ENCODE measurements around the gene TEX30. TPM values are rescaled to one million over a fixed set of nuclear protein-coding genes. Genes with fewer than 3 reads are reported as not detected.
A peak's percentile ranks its signal among the peaks of the same experiment; 100 is the strongest.

TEX30 gene
- total RNA-seq: 1 to 10 TPM; 3.0 to 4.8 TPM
- total RNA-seq: 4.0 to 12.7 reads per million in 2 donors

- peak within 1 kb of the TSS; percentile 88 for H3K27ac Mint-ChIP-seq
- no peaks in the 10 kb centered on the region for H3K36me3 Mint-ChIP-seq (ENCODE audit: low read depth)
- H3K4me3 Mint-ChIP-seq: peak within 1 kb of the TSS; percentile 91
- H3K4me1 Mint-ChIP-seq: peaks cover 31% of the 10 kb centered on the region
- ATAC-seq (peak; percentile 97), DNase-seq (peak; percentile 87 to 88 (median 88))
- no peaks in the 10 kb centered on the region for H3K9me3 ChIP-seq (ENCODE audit: control insufficient read depth, low read length, poor library complexity, severe bottlenecking)
- H3K27me3 Mint-ChIP-seq: no peaks in the 10 kb centered on the region
Observed at GRCh38 chr13:102773441-102774213, at the start of gene TEX30. Gene TEX30, minus strand, starts transcription at chr13:102773786. Its CDS starts 3,760 bp downstream, at chr13:102770026.

DNA sequence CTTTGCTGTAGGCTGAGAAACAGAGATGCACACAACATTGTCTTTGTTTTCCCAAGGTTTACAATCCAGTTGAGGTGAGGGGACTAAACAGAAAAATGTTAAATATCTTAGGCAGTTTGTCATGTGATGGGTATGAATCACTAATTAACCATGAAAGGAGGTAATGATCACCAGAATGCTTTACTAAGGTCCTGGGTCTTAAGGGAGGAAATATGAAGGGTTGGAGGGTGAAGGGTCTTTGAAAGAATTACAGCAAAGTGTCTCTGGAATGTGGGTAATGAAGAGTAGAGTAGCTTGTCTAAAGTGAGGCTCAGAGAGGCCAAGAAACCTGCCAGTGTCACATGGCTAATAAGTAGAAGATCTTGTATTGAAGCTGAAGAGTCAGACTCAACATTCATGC is 44.3 kb upstream of the TEX30 start:
- Mint-ChIP-seq H3K4me3 (no peak overlapping the region), H3K4me1 (peaks cover 11% of the 10 kb centered on the region), H3K27me3 (no peaks in the 10 kb centered on the region), H3K27ac (no peak overlapping the region), H3K36me3 (ENCODE audit: low read depth) (peaks cover 12% of the 10 kb centered on the region)
- H3K9me3 ChIP-seq (ENCODE audit: control insufficient read depth, low read length, poor library complexity, severe bottlenecking): no peaks in the 10 kb centered on the region
- DNase-seq (no peak), ATAC-seq (no peak)

- H3K27me3 Mint-ChIP-seq: no peaks in the 10 kb centered on the region
- H3K27ac Mint-ChIP-seq: no peak overlapping the region
- H3K36me3 Mint-ChIP-seq (ENCODE audit: low read depth): peaks cover 9% of the 10 kb centered on the region
- H3K4me3 Mint-ChIP-seq: no peak overlapping the region
- DNase-seq (no peak), ATAC-seq (no peak)
- no peaks in the 10 kb centered on the region for H3K9me3 ChIP-seq (ENCODE audit: control insufficient read depth, low read length, poor library complexity, severe bottlenecking)
- peaks cover 11% of the 10 kb centered on the region for H3K4me1 Mint-ChIP-seq
Observed at GRCh38 chr13:102817241-102817640, 43.7 kb upstream of the TEX30 start.

DNA sequence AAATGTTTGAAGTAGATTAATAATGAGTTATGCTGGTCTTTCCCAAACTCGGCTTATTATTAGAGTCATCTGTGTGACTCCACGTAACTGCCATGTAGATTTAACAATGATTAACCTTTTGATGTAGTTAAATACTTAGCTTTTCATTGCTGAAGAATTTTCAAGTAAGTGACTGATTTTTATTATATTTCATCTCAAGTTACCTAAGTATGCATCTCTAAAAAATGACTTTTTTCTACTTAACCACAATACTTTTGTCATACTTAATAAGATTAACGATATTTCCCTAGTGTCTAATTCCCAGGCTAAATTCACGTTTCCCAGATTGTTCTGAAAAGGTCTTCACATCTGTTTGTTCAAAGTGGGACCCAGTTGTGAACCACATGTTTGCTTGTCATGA is 43.1 kb upstream of the TEX30 start:
- H3K4me1 Mint-ChIP-seq: peaks cover 11% of the 10 kb centered on the region
- H3K27me3 Mint-ChIP-seq: no peaks in the 10 kb centered on the region
- H3K36me3 Mint-ChIP-seq (ENCODE audit: low read depth): peaks cover 4% of the 10 kb centered on the region
- ATAC-seq (no peak), DNase-seq (no peak)
- H3K9me3 ChIP-seq (ENCODE audit: control insufficient read depth, low read length, poor library complexity, severe bottlenecking): no peaks in the 10 kb centered on the region
- no peak overlapping the region for H3K4me3 Mint-ChIP-seq
- no peak overlapping the region for H3K27ac Mint-ChIP-seq

DNA sequence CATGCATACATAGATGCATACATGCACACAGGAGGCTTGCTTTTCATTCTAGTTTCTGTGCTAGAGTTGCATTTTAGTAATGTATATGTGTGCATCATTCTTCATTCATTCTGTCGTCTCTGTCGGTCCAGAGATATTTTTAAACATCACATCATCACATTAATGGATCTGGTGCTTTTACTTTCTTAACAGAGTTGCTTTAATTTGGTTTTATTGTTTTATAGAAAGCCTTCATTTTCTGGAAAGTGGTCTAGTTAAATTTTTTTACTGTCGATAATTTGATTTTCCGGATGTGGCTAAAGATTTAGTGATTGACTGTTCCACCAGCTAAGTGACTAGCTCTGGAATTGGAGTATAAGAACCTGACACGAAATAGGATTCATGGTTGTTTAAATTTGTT is 42.2 kb upstream of the TEX30 start:
- H3K9me3 ChIP-seq (ENCODE audit: control insufficient read depth, low read length, poor library complexity, severe bottlenecking): no peaks in the 10 kb centered on the region
- H3K27ac Mint-ChIP-seq: no peak overlapping the region
- ATAC-seq (no peak), DNase-seq (no peak)
- no peak overlapping the region for H3K4me3 Mint-ChIP-seq
- no peaks in the 10 kb centered on the region for H3K27me3 Mint-ChIP-seq
- peaks cover 11% of the 10 kb centered on the region for H3K4me1 Mint-ChIP-seq
- peaks cover 4% of the 10 kb centered on the region for H3K36me3 Mint-ChIP-seq (ENCODE audit: low read depth)

DNA sequence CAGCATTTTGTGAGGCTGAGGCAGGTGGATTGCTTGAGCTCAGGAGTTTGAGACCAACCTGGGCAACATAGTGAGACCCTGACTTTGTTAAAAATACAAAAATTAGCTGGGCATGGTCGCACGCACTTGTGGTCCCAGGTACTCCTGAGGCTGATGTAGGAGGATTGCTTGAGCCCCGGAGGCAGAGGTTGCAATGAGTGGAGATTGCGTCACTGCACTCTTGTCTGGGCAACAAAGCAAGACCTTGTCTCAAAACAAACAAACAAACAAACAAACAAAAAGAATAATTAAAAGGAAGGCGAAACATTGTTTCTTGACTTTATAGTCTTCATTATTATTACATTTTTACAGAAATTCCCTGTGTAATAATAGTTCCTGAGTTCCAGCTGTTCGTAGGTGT is 41.2 kb upstream of the TEX30 start:
- Mint-ChIP-seq H3K4me1 (peaks cover 11% of the 10 kb centered on the region), H3K27me3 (no peaks in the 10 kb centered on the region), H3K36me3 (ENCODE audit: low read depth) (peaks cover 6% of the 10 kb centered on the region), H3K4me3 (no peak overlapping the region), H3K27ac (no peak overlapping the region)
- no peak for ATAC-seq
- no peak for DNase-seq
- no peaks in the 10 kb centered on the region for H3K9me3 ChIP-seq (ENCODE audit: control insufficient read depth, low read length, poor library complexity, severe bottlenecking)

DNA sequence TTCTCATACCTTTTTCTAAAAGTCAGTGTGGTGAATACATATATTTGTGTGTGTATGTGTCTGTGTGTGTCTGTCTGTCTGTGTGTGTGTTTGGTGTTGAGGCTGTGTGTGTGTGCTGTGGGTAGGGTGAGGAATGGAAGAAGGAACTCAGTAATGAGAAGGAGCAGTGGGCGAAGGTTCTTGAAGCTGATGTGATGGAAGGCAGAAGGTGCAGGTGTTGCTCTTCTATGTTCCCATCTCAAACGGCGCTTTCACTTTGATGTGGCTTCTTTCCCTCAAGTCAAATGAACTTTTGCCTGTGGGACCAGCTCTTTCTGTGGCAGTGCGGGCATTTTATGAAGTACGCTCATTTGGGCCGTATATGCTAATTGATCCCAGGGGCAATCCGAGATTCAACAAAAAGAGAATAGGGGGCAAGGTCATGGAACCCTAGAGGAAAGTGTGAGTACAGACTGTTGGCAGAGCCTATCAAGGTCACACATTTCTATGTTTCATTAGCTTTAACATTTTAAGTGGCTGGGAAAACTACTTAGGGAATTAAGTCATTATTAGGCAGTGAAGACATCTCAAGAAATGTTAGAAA is 40.5 kb upstream of the TEX30 start:
- no peaks in the 10 kb centered on the region for H3K27me3 Mint-ChIP-seq
- no peak overlapping the region for H3K27ac Mint-ChIP-seq
- H3K4me3 Mint-ChIP-seq: no peak overlapping the region
- H3K4me1 Mint-ChIP-seq: peaks cover 11% of the 10 kb centered on the region
- no peak for ATAC-seq
- DNase-seq: no peak
- no peaks in the 10 kb centered on the region for H3K9me3 ChIP-seq (ENCODE audit: control insufficient read depth, low read length, poor library complexity, severe bottlenecking)
- peaks cover 6% of the 10 kb centered on the region for H3K36me3 Mint-ChIP-seq (ENCODE audit: low read depth)

DNA sequence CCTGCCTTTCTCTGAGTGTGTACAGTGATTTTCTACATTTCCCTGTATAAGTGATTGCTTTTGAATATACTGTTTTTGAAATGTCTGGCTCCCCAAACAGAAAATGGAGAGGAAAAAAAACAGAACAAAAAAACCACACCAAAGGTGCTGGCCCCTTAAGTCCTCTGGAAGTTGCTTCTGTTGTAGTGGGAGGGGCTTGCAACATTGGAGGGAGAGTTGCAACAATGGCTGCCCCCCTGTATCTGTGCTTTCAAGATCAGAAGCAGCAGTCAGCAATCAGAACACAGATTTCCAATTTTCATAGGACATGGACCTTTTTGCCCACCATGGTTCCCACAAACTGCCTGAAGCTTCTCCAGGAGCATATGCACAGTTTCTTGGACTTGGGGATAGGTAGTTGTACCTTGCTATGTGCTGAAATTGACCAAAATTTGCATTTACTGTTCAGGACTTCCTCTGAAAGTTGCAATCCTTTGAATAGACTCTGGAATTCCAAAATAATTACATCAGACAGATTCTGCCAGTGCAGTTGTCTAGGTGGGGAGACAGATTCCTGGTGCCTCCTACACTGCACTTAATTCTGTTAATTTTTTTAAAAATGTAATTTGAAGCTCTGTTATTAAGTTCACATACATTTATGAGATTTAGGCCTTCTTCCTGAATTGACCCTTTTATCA is 39.2 kb upstream of the TEX30 start:
- H3K4me1 Mint-ChIP-seq: peaks cover 16% of the 10 kb centered on the region
- no peak for DNase-seq
- no peak overlapping the region for H3K4me3 Mint-ChIP-seq
- H3K9me3 ChIP-seq (ENCODE audit: control insufficient read depth, low read length, poor library complexity, severe bottlenecking): no peaks in the 10 kb centered on the region
- H3K27me3 Mint-ChIP-seq: no peaks in the 10 kb centered on the region
- H3K27ac Mint-ChIP-seq: no peak overlapping the region
- ATAC-seq: no peak
- peaks cover 6% of the 10 kb centered on the region for H3K36me3 Mint-ChIP-seq (ENCODE audit: low read depth)

GRCh38 chr13:102807699-102808098 is 34.1 kb upstream of the TEX30 start:
- H3K4me3 Mint-ChIP-seq: no peak overlapping the region
- H3K4me1 Mint-ChIP-seq: peaks cover 7% of the 10 kb centered on the region
- no peak for DNase-seq
- no peak overlapping the region for H3K27ac Mint-ChIP-seq
- no peaks in the 10 kb centered on the region for H3K9me3 ChIP-seq (ENCODE audit: control insufficient read depth, low read length, poor library complexity, severe bottlenecking)
- no peaks in the 10 kb centered on the region for H3K27me3 Mint-ChIP-seq
- ATAC-seq: no peak
- H3K36me3 Mint-ChIP-seq (ENCODE audit: low read depth): peaks cover 2% of the 10 kb centered on the region

DNA sequence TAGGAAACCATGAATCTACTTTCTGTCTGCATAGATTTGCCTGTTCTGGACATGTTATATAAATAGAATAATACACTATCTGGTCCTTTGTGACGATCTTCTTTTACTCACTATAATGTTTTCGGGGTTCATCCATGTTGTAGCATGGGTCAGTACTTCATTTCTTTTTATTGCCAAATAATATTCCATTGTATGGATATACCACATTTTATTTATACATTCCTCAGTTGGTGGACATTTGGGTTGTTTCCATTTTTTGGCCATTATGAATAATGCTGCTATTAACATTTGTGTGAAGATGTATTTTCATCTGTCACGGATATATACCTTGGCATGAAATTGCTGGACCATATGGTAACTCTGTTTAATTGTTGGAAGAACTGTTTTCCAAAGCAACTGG is 32.1 kb upstream of the TEX30 start:
- no peak overlapping the region for H3K4me3 Mint-ChIP-seq
- ATAC-seq (no peak), DNase-seq (no peak)
- no peak overlapping the region for H3K27ac Mint-ChIP-seq
- no peaks in the 10 kb centered on the region for H3K27me3 Mint-ChIP-seq
- H3K36me3 Mint-ChIP-seq (ENCODE audit: low read depth): peaks cover 2% of the 10 kb centered on the region
- no peaks in the 10 kb centered on the region for H3K9me3 ChIP-seq (ENCODE audit: control insufficient read depth, low read length, poor library complexity, severe bottlenecking)
- peaks cover 13% of the 10 kb centered on the region for H3K4me1 Mint-ChIP-seq

- Mint-ChIP-seq H3K4me3 (peak overlapping the region; percentile 93), H3K27me3 (peaks cover 5% of the 10 kb centered on the region), H3K36me3 (ENCODE audit: low read depth) (no peaks in the 10 kb centered on the region), H3K4me1 (peaks cover 14% of the 10 kb centered on the region), H3K27ac (peak overlapping the region; percentile 67)
- ATAC-seq (peak; percentile 88), DNase-seq (peak; percentile 73 to 80 (median 74))
- H3K9me3 ChIP-seq (ENCODE audit: control insufficient read depth, low read length, poor library complexity, severe bottlenecking): no peaks in the 10 kb centered on the region
Observed at GRCh38 chr13:102800145-102801041, 26.8 kb upstream of the TEX30 start.

GRCh38 chr13:102799426-102800144 is 26.0 kb upstream of the TEX30 start:
- H3K9me3 ChIP-seq (ENCODE audit: control insufficient read depth, low read length, poor library complexity, severe bottlenecking): no peaks in the 10 kb centered on the region
- Mint-ChIP-seq H3K27me3 (peaks cover 5% of the 10 kb centered on the region), H3K4me3 (peak overlapping the region; percentile 93), H3K4me1 (peaks cover 14% of the 10 kb centered on the region), H3K36me3 (ENCODE audit: low read depth) (no peaks in the 10 kb centered on the region), H3K27ac (peak overlapping the region; percentile 59)
- ATAC-seq (peak; percentile 2), DNase-seq (peak in 1 of 3 donors; percentile 13)

All from T-helper 17 cell (primary cell).